ENCODE data around the gene ANKRD30B.
"Not testable (repeated sequence)": the region's sequence is repeated elsewhere in the genome, so short reads cannot be mapped to it uniquely, and the experiment has no call there.

DNA sequence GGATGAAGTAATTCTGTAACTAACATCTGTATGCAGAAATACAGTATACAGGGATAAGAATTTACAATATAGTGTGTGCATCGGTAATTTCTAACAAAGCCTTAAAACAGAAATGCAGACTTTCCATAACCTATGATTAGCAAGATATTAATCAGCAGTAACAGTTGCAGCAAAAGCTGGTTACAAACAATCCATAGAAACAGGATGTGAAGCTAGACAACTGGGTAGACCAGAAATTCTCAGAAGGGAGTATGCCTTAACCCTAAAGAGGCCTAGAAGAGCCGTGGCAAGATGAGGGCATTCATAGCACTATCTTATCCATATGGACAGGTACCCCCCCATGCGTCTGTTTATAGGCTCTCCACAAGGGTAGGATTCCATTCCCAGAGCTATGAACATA is 48.9 kb downstream of the ANKRD30B start:
- not testable (repeated sequence) for TF ChIP-seq EP300, POLR2A (IDR thresholded peaks at IDR 0.05)
- TF ChIP-seq, protein P1, sequence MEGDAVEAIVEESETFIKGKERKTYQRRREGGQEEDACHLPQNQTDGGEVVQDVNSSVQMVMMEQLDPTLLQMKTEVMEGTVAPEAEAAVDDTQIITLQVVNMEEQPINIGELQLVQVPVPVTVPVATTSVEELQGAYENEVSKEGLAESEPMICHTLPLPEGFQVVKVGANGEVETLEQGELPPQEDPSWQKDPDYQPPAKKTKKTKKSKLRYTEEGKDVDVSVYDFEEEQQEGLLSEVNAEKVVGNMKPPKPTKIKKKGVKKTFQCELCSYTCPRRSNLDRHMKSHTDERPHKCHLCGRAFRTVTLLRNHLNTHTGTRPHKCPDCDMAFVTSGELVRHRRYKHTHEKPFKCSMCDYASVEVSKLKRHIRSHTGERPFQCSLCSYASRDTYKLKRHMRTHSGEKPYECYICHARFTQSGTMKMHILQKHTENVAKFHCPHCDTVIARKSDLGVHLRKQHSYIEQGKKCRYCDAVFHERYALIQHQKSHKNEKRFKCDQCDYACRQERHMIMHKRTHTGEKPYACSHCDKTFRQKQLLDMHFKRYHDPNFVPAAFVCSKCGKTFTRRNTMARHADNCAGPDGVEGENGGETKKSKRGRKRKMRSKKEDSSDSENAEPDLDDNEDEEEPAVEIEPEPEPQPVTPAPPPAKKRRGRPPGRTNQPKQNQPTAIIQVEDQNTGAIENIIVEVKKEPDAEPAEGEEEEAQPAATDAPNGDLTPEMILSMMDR (IDR thresholded peaks at IDR 0.05): not testable (repeated sequence)
